GM12878 (cell line): ENCODE measurements around the gene DLG2.

Experiments used
- CTCF ChIP-seq, 3 experiments: IDR thresholded peaks in 2 of 3; conservative IDR thresholded peaks in 1 of 3; 2 replicates each; pipeline ENCODE4 v1.5.1; 2011; ENCODE audit warnings: low read depth in 3 of 3, low read length in 3 of 3, mild to moderate bottlenecking in 3 of 3, control low read depth in 2 of 3, moderate library complexity in 2 of 3, inconsistent platforms in 1 of 3, mixed read lengths in 1 of 3; ENCODE audit not compliant: control insufficient read depth in 2 of 3, insufficient read depth in 1 of 3; ENCODE audit errors: extremely low read depth in 1 of 3
- JUNB ChIP-seq: IDR thresholded peaks from 2 replicates; pipeline ENCODE4 v1.6.1; 2016; ENCODE audit warnings: antibody characterized with exemption, mild to moderate bottlenecking
- MAX ChIP-seq: IDR thresholded peaks from 2 replicates; pipeline ENCODE4 v1.6.1; 2012; ENCODE audit warnings: low read depth, low read length, improper control_type of control experiment
- NR2C1 ChIP-seq: fragments of 450-650 bp; IDR thresholded peaks from 2 replicates; pipeline ENCODE4 v1.6.1; 2017; ENCODE audit warnings: antibody characterized with exemption, mild to moderate bottlenecking, moderate library complexity
- PAX8 ChIP-seq: fragments of 450-650 bp; IDR thresholded peaks from 2 replicates; pipeline ENCODE4 v1.6.1; 2017; ENCODE audit warnings: mild to moderate bottlenecking, moderate library complexity
- POU2F2 ChIP-seq: IDR thresholded peaks from 3 replicates; pipeline ENCODE4 v1.6.1; 2011; ENCODE audit warnings: low read depth, mild to moderate bottlenecking, low read length, borderline replicate concordance
- RAD21 ChIP-seq: IDR thresholded peaks from 2 replicates; pipeline ENCODE4 v1.6.1; 2011; ENCODE audit warnings: mild to moderate bottlenecking, low read depth, low read length, moderate library complexity; ENCODE audit not compliant: insufficient read depth
- REST ChIP-seq: IDR thresholded peaks from 2 replicates; pipeline ENCODE4 v1.6.1; 2012; ENCODE audit warnings: mild to moderate bottlenecking, low read depth, low read length
- SRF ChIP-seq, 2 experiments: IDR thresholded peaks; 2 replicates each; pipeline ENCODE4 v1.6.1; 2011; ENCODE audit warnings: low read depth in 2 of 2, low read length in 2 of 2, mild to moderate bottlenecking in 1 of 2, moderate library complexity in 1 of 2
- SUZ12 ChIP-seq: fragments of 200-600 bp; sonication (generic); IDR thresholded peaks from one replicate; pipeline ENCODE4 v1.6.1; 2018; ENCODE audit warnings: antibody characterized with exemption, mild to moderate bottlenecking; ENCODE audit not compliant: unreplicated experiment
- TARDBP ChIP-seq: IDR thresholded peaks from 2 replicates; pipeline ENCODE4 v1.6.1; 2016; ENCODE audit warnings: borderline replicate concordance
- YY1 ChIP-seq: IDR thresholded peaks from 2 replicates; pipeline ENCODE4 v1.6.1; 2011; ENCODE audit warnings: low read depth, mild to moderate bottlenecking, low read length
- ZNF217 ChIP-seq: fragments of 450-650 bp; IDR thresholded peaks from 2 replicates; pipeline ENCODE4 v1.6.1; 2017; ENCODE audit warnings: antibody characterized with exemption, mild to moderate bottlenecking
- ZNF274 ChIP-seq: IDR thresholded peaks from one replicate; pipeline ENCODE4 v1.8.0; 2011; ENCODE audit not compliant: insufficient read length, insufficient read depth

- TF ChIP-seq NR2C1 (no peak), ZNF217 (no peak), YY1 (no peak), SRF (IDR thresholded peaks at IDR 0.05; ENCODE audit: low read depth in 2 of 2, low read length in 2 of 2) (no peak), TARDBP (no peak), JUNB (no peak), PAX8 (no peak), MAX (no peak), CTCF (IDR thresholded peaks at IDR 0.05 in 2 of 3, conservative IDR thresholded peaks at IDR 0.05 in 1 of 3; ENCODE audit: control insufficient read depth in 2 of 3, extremely low read depth in 1 of 3, insufficient read depth in 1 of 3, low read depth in 3 of 3, low read length in 3 of 3) (no peak), POU2F2 (no peak), REST (no peak), ZNF274 (no peak), SUZ12 (no peak), RAD21 (no peak)
Observed at GRCh38 chr11:85665733-85666132, 38.6 kb upstream of the DLG2 start.
